ENCODE measurements around the gene KCNN4.

The KCNN4 gene

GRCh38 chr19:43798546-43799409 lies 18.0 kb upstream of the KCNN4 start (continued):
- TF ChIP-seq ZBTB10 (tag by site-specific recombination; IDR thresholded peaks at IDR 0.05) (peak; percentile 77; the same call in 1 of the 2 replicates), TRIM28 (IDR thresholded peaks at IDR 0.05; ENCODE audit: borderline replicate concordance, low read length) (no peak), ZNF335 (tag by site-specific recombination; conservative IDR thresholded peaks at IDR 0.05) (peak; percentile 82), ZNF112 (tag by site-specific recombination; IDR thresholded peaks at IDR 0.05) (no peak; the same call in none of the 2 replicates), ZNF707 (tag by site-specific recombination; IDR thresholded peaks at IDR 0.05) (no peak; the same call in 1 of the 2 replicates), ZSCAN16 (tag by site-specific recombination; IDR thresholded peaks at IDR 0.05) (no peak), IKZF3 (tag by site-specific recombination; IDR thresholded peaks at IDR 0.05) (no peak; the same call in 1 of the 2 replicates), INSM2 (tag by site-specific recombination; IDR thresholded peaks at IDR 0.05) (peak; percentile 79; the same call in 1 of the 2 replicates), ZNF157 (tag by site-specific recombination; IDR thresholded peaks at IDR 0.05) (peak; percentile 49), ZFP37 (tag by site-specific recombination; IDR thresholded peaks at IDR 0.05) (peak; percentile 83), ZNF639 (tag by site-specific recombination; IDR thresholded peaks at IDR 0.05) (peak; percentile 94), KLF9 (tag by site-specific recombination; IDR thresholded peaks at IDR 0.05; ENCODE audit: low read depth) (peak; percentile 98), REPIN1 (tag by site-specific recombination; IDR thresholded peaks at IDR 0.05; ENCODE audit: low read depth) (peak; percentile 96; the same call in 1 of the 2 replicates), BCL11B (tag by site-specific recombination; IDR thresholded peaks at IDR 0.05; ENCODE audit: low read depth) (0 out of 2 replicates have a peak, but pooled peaks have one; percentile 15), ATF2 (tag by site-specific recombination; IDR thresholded peaks at IDR 0.05; ENCODE audit: low read depth) (no peak), GLI2 (tag by site-specific recombination; IDR thresholded peaks at IDR 0.05; ENCODE audit: borderline replicate concordance, low read depth) (no peak), ZBTB8A (tag by site-specific recombination; IDR thresholded peaks at IDR 0.05) (peak; percentile 87), ZNF169 (tag by site-specific recombination; IDR thresholded peaks at IDR 0.05) (peak; percentile 72), ZNF544 (tag by site-specific recombination; IDR thresholded peaks at IDR 0.05) (0 out of 2 replicates have a peak, but pooled peaks have one; percentile 63), ZNF600 (tag by site-specific recombination; IDR thresholded peaks at IDR 0.05) (peak; percentile 99), ZNF660 (tag by site-specific recombination; IDR thresholded peaks at IDR 0.05) (no peak; the same call in 1 of the 2 replicates), BCL11A (tag by site-specific recombination; IDR thresholded peaks at IDR 0.05; ENCODE audit: low read depth) (peak; percentile 75; the same call in 1 of the 2 replicates), ZNF37A (tag by site-specific recombination; IDR thresholded peaks at IDR 0.05) (no peak), ZNF416 (tag by site-specific recombination; IDR thresholded peaks at IDR 0.05) (no peak; the same call in none of the 2 replicates), ZNF239 (tag by site-specific recombination; IDR thresholded peaks at IDR 0.05) (peak; percentile 74; the same call in 1 of the 2 replicates)
- TF ChIP-seq, protein P1, sequence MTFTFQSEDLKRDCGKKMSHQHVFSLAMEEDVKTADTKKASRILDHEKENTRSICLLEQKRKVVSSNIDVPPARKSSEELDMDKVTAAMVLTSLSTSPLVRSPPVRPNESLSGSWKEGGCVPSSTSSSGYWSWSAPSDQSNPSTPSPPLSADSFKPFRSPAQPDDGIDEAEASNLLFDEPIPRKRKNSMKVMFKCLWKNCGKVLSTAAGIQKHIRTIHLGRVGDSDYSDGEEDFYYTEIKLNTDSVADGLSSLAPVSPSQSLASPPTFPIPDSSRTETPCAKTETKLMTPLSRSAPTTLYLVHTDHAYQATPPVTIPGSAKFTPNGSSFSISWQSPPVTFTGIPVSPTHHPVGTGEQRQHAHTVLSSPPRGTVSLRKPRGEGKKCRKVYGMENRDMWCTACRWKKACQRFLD (tag by site-specific recombination; IDR thresholded peaks at IDR 0.05), result no peak
- TF ChIP-seq, protein P2, sequence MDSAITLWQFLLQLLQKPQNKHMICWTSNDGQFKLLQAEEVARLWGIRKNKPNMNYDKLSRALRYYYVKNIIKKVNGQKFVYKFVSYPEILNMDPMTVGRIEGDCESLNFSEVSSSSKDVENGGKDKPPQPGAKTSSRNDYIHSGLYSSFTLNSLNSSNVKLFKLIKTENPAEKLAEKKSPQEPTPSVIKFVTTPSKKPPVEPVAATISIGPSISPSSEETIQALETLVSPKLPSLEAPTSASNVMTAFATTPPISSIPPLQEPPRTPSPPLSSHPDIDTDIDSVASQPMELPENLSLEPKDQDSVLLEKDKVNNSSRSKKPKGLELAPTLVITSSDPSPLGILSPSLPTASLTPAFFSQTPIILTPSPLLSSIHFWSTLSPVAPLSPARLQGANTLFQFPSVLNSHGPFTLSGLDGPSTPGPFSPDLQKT (IDR thresholded peaks at IDR 0.05; ENCODE audit: borderline replicate concordance, low read depth, low read length), result no peak
- TF ChIP-seq, protein P3, sequence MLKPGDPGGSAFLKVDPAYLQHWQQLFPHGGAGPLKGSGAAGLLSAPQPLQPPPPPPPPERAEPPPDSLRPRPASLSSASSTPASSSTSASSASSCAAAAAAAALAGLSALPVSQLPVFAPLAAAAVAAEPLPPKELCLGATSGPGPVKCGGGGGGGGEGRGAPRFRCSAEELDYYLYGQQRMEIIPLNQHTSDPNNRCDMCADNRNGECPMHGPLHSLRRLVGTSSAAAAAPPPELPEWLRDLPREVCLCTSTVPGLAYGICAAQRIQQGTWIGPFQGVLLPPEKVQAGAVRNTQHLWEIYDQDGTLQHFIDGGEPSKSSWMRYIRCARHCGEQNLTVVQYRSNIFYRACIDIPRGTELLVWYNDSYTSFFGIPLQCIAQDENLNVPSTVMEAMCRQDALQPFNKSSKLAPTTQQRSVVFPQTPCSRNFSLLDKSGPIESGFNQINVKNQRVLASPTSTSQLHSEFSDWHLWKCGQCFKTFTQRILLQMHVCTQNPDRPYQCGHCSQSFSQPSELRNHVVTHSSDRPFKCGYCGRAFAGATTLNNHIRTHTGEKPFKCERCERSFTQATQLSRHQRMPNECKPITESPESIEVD (tag by site-specific recombination; IDR thresholded peaks at IDR 0.05), result no peak
